Calu3 (cell line): ENCODE results near the gene TLX3. TPM values are rescaled to one million over a fixed set of nuclear protein-coding genes. Genes with fewer than 3 reads are reported as not detected.
A peak's percentile ranks its signal among the peaks of the same experiment; 100 is the strongest.

Experiments used
- BruUV-seq: library from RNA; stranded (reverse); fragments of 400-500 nt; replicated peaks from 2 replicates; lab custom pipeline; 2021; lab: Mats Ljungman, UMichigan
- CTCF ChIA-PET: fragments of 300-600 bp; sonication (Branson Sonifier 250); formaldehyde crosslinking; loops from one replicate; lab custom pipeline; 2022; ENCODE audit warnings: antibody characterized with exemption; lab: Charles Lee
- DNase-seq: peaks from one replicate; pipeline ENCODE4 v3.0.0; 2022
- H3K27ac Mint-ChIP-seq: one replicate; pipeline ENCODE4 v1.8.0; 2022; ENCODE audit warnings: mixed read lengths; ENCODE audit not compliant: unreplicated experiment
- H3K27me3 Mint-ChIP-seq: one replicate; pipeline ENCODE4 v1.8.0; 2022; ENCODE audit warnings: mixed read lengths; ENCODE audit not compliant: unreplicated experiment
- H3K36me3 Mint-ChIP-seq: one replicate; pipeline ENCODE4 v1.8.0; 2022; ENCODE audit warnings: mild to moderate bottlenecking, moderate library complexity, mixed read lengths; ENCODE audit not compliant: insufficient read depth, unreplicated experiment
- H3K4me1 Mint-ChIP-seq: one replicate; pipeline ENCODE4 v1.8.0; 2022; ENCODE audit warnings: mild to moderate bottlenecking, low read depth, mixed read lengths; ENCODE audit not compliant: unreplicated experiment
- H3K4me3 Mint-ChIP-seq: one replicate; pipeline ENCODE4 v1.8.0; 2022; ENCODE audit warnings: mild to moderate bottlenecking, low read depth, moderate library complexity, mixed read lengths; ENCODE audit not compliant: unreplicated experiment
- H3K9me3 Mint-ChIP-seq: one replicate; pipeline ENCODE4 v1.8.0; 2022; ENCODE audit warnings: low read depth, mixed read lengths; ENCODE audit not compliant: unreplicated experiment
- intact Hi-C: fragments of 100-400 bp; cut with micrococcal nuclease; formaldehyde crosslinking; loops from one replicate; pipeline ENCODE4 v1.10.0; 2022; ENCODE audit not compliant: unreplicated experiment
- total RNA-seq: library from RNA; stranded (reverse); gene quantifications from 2 replicates; pipeline ENCODE4 v1.2.3, GENCODE V29; 2022
- TF ChIP-seq, protein P1 (sequence below): fragments of 200-600 bp; IDR thresholded peaks from one replicate; pipeline ENCODE4 v1.8.0; 2022; ENCODE audit warnings: antibody characterized with exemption; ENCODE audit not compliant: unreplicated experiment

Gene TLX3
- total RNA-seq, 1 experiment from 2014 or later: 6.5 TPM

DNA sequence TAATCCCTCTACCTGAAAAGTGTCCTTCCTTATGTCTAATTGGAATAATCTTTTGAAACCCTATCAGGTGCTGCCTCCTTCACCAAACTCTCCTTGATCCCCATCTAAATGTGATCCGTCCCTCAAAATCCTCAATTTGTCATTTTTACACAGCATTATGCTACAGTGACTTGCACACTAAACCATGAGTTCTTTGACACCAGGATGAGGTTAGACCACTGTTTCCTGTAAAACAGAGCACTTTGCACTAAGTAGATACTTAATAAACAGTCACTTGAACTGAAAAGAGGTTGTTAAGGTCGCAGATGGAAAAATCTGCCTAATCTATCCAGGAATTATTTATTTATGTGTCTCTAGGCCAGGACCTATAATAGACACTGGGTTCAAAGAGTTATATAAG, 44.2 kb upstream of the TLX3 start:
- BruUV-seq: no TSS peak
- H3K9me3 Mint-ChIP-seq: no peaks in the 10 kb centered on the region
- H3K27me3 Mint-ChIP-seq: no peaks in the 10 kb centered on the region
- TF ChIP-seq, protein P1, sequence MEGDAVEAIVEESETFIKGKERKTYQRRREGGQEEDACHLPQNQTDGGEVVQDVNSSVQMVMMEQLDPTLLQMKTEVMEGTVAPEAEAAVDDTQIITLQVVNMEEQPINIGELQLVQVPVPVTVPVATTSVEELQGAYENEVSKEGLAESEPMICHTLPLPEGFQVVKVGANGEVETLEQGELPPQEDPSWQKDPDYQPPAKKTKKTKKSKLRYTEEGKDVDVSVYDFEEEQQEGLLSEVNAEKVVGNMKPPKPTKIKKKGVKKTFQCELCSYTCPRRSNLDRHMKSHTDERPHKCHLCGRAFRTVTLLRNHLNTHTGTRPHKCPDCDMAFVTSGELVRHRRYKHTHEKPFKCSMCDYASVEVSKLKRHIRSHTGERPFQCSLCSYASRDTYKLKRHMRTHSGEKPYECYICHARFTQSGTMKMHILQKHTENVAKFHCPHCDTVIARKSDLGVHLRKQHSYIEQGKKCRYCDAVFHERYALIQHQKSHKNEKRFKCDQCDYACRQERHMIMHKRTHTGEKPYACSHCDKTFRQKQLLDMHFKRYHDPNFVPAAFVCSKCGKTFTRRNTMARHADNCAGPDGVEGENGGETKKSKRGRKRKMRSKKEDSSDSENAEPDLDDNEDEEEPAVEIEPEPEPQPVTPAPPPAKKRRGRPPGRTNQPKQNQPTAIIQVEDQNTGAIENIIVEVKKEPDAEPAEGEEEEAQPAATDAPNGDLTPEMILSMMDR: no peak
- peaks cover 40% of the 10 kb centered on the region for H3K4me1 Mint-ChIP-seq
- H3K4me3 Mint-ChIP-seq: no peak overlapping the region
- intact Hi-C loops: no loop called here
- CTCF ChIA-PET: no interaction called here
- DNase-seq: no peak
- H3K27ac Mint-ChIP-seq: no peak overlapping the region
- peaks cover 17% of the 10 kb centered on the region for H3K36me3 Mint-ChIP-seq

DNA sequence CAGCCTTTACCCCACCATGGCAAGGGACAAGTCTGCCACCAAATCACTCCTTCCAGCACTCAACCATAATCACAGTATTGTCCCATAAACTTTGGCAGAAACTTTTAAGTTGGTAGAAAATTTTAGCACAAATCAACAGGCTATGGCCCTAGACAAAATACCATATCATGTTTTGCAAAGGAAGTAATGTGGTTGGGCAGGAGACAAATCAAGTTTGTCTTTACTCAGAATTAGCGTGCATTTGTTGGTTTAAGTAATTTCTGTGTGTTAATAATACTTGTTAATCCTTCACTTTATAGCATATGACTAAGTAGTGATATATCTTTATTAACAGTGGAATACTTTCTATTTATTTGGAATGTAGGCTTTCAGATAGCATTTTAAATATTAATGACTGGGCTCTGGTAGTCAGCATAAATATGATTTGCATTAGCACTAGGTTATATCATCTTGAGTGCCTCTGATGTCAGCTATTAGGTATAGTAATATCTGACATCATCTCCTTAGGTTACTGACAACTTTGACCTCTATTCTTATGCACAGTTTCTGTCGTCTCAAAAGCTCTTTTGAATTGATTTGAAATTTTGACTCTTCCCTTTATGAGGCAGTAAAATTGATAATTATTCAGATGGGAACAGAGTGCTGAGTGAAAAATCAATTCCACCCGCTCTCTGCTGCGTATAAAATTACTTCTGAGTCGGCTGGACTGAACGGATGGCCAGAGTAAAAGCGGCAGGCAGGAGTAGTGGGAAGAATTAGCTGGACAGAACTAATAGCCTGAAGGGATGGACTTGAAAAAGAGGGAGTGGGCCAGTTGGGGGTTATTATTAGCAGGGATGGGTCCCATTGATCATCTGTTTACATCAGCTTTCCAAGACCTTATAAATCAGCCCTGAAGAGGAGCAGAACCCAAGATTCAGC, 40.1 kb upstream of the TLX3 start:
- peak overlapping the region; percentile 99 for H3K27ac Mint-ChIP-seq
- CTCF ChIA-PET: interaction anchor here (0.6 to 1.8 kb wide), 3 partner anchors 24 to 67 kb away, joined by 3 to 4 read pairs (median 3); no protein-coding TSS in a partner anchor
- peaks cover 17% of the 10 kb centered on the region for H3K36me3 Mint-ChIP-seq
- no TSS peak for BruUV-seq
- intact Hi-C loops: no loop called here
- peaks cover 5% of the 10 kb centered on the region for H3K9me3 Mint-ChIP-seq
- TF ChIP-seq, protein P1: no peak
- peaks cover 40% of the 10 kb centered on the region for H3K4me1 Mint-ChIP-seq
- H3K27me3 Mint-ChIP-seq: no peaks in the 10 kb centered on the region
- DNase-seq: no peak
- H3K4me3 Mint-ChIP-seq: peak overlapping the region; percentile 71

DNA sequence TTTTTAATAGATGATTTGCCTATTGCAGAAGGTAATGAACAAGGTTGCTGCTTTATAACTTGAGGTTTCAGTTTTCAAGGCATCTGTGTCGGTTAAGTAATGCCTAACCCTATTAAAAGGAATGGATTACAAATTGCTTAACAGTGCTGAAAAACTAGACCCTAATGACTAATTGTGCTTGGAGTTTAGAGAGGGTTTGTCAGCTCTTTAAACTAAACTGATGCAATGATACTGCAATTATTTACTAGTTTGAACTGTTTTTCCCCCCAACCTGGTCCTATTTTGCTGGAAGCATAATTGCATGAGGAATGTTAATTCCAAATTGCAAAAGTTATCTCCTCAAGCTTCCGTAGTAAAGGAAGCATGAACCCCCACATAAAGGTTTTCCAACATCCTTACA, 39.3 kb upstream of the TLX3 start:
- Mint-ChIP-seq H3K27ac (peak overlapping the region; percentile 99), H3K27me3 (no peaks in the 10 kb centered on the region), H3K4me3 (peak overlapping the region; percentile 71), H3K4me1 (peaks cover 40% of the 10 kb centered on the region), H3K9me3 (peaks cover 5% of the 10 kb centered on the region), H3K36me3 (peaks cover 17% of the 10 kb centered on the region)
- intact Hi-C loops: no loop called here
- no peak for DNase-seq
- BruUV-seq: no TSS peak
- TF ChIP-seq, protein P1: no peak
- CTCF ChIA-PET: interaction anchor here (0.6 to 1.8 kb wide), 2 partner anchors 63 to 67 kb away, joined by 3 to 4 read pairs; no protein-coding TSS in a partner anchor

DNA sequence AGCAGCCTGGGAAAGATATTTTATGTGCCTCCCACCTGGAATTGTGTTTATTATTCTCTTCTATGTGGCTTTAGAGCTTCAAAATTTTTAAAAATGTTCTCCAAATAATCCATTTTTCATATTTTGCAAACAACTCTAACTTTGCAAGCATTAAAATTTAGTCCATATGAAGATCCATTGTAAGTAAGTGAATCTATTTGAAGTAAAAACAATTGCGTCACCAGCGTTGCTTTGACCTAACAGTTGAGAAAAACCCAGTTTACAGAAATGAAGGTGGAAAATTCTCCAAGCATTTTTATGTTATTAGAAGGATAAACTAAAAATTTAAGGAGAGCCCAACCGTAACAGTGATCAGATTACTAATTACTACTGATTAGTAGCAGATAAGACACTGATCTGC, 38.9 kb upstream of the TLX3 start:
- intact Hi-C loops: no loop called here
- Mint-ChIP-seq H3K27me3 (no peaks in the 10 kb centered on the region), H3K9me3 (peaks cover 5% of the 10 kb centered on the region), H3K36me3 (peaks cover 17% of the 10 kb centered on the region), H3K4me1 (peaks cover 40% of the 10 kb centered on the region), H3K27ac (peak overlapping the region; percentile 99), H3K4me3 (peak overlapping the region; percentile 71)
- BruUV-seq: no TSS peak
- CTCF ChIA-PET: interaction anchor here (1.8 kb wide), 1 partner anchor 63 kb away, joined by 4 read pairs; no protein-coding TSS in a partner anchor
- DNase-seq: no peak
- TF ChIP-seq, protein P1: no peak
